ENCODE measurements around the gene APBA3.

Gene APBA3

DNA sequence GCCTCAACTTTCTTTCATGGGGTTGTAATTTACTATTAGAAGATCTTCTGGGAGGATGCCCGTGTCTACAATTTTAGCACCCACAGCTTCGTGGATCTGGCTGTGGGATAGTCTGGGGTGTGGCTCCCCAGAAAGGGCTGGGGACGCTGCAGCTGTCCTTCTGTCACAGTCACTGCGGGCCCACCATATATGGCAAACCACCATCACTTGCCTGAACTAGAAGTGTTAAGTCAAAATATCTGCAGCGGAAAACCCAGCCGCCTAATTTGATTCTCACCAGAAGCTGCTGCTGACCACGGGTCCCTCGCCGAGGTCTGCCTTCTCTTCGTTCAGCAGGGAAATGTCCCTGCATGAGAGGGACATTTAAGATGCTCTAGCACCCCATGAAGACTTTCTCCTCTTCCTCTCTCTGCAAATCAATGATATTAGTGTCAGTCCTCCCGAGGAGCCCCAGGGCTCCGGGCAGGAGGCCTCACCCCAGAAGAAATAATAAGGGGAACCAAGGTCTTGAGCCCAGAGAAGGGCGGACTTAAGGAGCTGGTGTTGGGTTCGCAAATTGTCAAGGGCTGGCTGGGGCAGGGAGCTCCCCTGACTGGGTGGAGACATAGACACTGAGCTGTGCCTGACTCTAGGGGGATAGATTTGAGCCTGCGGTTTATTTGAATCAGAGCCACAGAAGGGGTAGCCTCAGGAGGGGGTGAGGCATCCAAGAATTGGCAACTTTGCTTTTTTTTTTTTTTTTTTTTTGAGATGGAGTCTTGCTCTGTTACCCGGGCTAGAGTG is 27.7 kb upstream of the APBA3 start:
- no peak for DNase-seq (ENCODE audit: low spot score)

DNA sequence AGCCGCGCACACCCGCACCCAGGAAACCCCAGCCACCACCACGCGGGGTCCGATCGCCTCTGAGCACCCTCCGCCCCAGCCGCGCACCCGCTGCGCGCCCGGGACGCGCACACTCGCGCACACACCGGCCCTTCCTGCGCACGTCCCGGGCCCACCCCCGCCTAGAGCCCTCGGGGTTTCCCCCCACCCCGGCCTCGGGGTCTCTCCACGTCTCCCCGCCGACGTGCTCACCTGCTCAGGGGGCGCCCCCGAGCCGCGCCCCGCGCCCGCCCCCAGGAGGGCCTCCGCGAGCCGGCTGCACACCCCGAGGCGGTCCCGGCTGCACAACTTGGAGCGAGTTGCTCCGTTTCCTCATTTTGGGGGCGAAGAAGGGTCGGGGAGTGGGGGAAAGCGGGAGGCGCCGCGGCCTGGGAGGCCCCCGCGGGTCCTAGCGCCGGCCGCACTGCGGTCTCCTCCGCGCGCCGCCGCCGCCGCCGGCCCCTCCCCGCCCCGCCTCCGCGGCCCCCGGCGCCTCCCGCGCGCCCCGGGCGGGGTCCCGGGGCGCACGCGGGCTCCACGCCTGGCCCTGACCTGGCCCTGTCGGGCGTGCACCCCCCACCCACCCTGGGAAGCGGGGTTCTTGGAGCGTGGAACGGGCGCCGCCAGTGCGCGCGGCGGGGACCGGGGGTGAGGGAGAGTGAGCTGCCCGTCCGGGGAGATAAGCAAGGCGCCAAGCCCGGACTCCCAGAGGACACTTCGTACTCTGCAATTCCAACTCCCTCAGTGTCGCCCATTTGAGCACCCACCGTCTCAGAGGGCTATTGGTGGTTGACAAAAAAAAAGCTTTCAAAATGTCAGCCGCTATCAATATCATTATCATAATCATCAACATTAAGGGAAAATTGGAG is 24.7 kb upstream of the APBA3 start, which contains the start of gene MATK:
Gene MATK (minus strand): TSS at position 444 of the 887 bp plus-strand sequence. CDS start 1,246 bp downstream, outside the sequence.
- no peak for DNase-seq (ENCODE audit: low spot score)

DNA sequence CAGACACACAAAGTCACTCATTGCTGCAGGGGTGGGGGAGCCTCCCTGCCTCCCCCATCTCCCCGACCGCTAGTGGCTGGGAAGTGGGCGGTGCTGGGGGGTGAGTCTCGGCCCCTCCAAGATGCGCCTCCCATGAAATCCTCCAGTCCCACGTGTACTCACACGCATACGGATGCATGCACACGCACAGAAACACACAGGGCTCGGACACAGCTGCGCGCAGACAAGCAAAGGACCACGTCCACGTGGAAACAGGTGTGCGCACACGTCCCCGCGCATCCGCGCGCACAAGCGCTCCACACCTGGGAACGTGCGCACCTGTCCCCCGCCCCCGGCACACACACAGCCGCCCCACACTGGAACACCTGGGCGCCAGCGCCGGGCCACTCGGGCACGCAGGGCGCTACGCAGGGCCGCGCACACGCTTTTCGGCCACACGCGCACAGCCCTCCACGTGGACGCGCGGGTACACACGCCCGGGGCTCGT is 24.0 kb upstream of the APBA3 start:
- DNase-seq (ENCODE audit: low spot score) = no peak

DNA sequence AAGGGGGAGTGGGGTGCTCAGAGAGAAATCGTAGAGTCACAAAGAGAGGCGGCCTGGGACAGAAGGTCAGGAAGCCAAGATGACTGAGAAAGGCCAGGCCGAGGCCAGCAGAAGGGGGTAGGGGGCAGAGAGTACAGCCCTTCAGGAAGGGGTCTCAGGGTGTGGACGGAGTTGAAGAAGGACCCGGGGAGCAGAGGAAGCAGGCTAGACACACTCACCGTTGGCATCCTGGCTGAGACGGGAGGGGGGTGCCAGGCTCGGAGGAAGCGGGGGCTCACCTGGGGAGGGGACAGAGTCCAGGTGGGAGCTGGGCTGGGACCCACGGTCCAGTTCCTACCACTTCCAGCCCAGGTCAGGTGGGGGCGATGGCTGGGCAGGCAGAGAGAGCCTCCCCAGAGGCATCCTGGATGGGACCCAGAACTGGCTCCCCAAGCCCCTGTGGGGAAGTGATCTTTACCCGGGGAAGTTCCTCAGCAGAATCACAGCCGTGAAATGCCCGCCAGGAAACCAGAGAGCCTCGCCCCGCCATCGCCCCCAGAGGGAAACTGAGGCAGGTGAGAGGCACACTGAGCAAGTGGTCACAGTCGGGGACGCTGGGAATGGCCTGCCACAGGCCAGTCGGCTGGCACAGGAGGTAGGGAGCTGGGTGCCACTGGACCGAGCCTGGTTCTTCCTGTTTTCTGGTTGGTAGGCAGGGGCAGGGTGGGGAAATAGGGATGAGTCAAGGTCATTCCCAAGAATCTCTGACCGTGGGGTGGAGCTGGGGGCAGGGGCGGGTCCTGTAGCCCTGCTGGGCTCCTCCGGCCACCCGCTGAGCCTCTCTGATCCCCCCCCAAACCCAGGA is 23.3 kb upstream of the APBA3 start:
- DNase-seq (ENCODE audit: low spot score) = peak; percentile 36

DNA sequence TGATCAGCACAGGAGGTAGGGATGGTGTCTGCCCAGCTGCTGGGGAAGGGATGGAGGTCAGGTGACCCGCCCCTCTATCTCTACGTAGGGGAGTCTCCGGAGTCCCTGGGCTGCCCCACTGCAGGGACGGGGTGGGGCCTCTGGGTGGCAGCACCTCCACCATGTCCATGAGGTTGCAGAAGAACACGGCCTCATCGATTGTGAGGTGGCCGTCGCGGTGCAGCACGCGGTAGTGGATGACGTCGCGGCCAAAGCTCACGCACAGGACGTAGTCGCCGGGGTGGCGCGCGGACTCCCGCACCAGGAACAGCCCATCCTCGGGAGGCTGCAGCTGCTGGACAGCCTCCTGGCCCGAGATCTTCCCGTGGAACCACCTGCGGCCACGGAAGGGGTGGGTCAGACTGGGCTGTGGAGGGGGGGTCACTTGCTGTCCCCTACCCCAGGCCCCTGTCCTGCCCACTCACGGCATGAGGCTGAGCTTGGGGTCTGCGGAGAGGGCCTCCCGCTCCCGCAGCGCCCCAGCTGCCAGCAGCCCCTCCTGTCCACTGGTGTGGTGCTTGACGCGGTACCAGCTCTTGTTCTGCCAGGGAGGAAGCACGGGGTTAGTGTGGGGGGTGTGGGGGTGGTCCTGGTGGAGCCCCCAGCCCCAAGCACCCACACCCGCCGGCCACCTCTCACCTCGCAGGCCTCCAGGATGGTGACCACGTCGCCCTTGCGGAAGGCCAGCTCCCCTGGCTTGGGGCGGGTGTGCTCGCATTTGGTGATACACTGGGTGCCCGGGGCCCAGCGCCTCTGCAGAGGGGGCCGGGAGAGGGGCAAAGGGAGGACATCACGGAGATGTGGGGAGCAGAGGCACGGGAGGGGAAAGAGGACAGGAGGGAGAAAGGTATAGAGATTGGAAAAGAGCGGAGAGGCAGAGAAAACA is 22.4 kb upstream of the APBA3 start:
- DNase-seq (ENCODE audit: low spot score) = no peak

DNA sequence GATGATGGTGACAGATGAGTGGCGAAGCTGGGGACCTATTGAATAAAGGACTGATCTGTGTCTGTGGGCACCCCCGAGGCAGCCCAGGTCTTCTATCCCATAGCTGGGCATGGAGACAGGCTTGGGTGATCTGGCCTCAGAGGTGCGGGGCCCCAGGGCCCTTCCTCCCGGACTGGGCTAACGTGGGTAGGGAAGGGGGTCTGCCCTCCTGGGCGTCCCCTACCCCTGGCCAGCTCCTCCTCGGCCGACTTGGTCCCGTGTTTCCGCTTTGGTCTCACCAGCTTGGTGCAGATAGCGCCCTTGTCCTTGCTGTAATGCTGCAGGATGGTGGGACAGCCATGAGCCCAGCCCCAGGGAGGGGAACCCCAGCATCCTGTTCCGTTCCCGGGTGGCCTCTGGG is 21.4 kb upstream of the APBA3 start:
- DNase-seq (ENCODE audit: low spot score) = no peak

DNA sequence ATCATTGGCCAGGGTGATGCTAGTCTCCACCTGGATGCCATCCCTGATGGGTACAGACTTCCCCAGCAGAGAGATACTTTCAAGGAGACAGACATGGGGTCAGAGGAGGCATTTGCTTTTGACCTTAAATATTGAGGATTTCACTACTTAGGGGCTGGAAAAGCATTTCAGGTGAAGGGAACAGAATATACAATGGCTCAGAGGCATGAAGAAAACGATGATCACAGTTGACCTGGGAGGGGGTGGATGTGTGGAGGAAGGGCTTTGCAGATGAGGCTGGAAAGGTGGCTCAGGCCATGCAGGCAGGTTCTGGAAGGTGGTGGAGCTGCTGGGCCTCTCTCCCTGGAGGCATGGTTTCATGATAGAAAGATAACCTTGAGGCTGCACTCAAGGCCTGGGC is 20.8 kb upstream of the APBA3 start:
- DNase-seq (ENCODE audit: low spot score) = no peak

DNA sequence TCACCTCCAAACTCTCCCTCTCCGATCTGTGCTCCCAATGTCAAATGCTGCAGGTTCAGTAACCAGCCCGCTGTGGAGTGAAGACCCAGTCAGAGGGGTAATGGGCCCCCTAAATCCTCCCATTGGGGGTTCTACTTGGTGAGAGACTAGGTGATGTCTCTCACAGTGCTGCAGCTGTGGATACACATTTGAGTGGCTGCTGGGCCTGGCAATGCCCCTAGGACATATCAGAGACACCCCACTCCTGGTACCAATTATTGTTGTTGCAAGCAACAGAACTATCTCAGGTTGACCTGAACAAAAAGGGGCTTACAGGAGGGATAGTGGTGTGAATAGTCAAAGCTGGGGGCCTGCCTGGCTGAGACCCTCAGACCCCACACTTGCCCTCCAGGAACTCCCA is 20.1 kb upstream of the APBA3 start:
- no peak for DNase-seq (ENCODE audit: low spot score)

DNA sequence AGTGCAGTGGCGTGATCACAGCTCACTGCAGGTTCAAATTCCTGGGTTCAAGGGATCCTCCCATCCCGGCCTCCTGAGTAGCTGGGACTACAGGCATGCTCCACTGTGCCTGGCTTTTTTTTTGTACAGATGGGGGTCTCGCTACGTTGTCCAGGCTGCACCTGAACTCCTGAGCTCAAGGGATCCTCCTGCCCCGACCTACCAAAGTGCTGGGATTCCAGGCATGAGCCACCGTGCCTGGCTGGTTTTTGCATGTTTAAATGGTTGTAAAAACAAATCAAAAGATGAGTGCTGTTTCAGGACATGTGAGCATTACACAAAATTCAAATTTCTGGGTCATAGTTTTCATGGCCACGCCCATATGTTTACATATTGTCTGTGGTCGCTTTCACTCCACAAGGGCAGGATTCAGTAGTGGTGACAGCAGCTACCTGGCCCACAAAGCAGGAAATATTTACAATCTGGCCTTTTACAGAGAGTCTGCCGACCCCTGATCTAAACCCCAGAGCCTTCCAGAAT is 19.4 kb upstream of the APBA3 start:
- DNase-seq (ENCODE audit: low spot score) = peak; percentile 23

DNA sequence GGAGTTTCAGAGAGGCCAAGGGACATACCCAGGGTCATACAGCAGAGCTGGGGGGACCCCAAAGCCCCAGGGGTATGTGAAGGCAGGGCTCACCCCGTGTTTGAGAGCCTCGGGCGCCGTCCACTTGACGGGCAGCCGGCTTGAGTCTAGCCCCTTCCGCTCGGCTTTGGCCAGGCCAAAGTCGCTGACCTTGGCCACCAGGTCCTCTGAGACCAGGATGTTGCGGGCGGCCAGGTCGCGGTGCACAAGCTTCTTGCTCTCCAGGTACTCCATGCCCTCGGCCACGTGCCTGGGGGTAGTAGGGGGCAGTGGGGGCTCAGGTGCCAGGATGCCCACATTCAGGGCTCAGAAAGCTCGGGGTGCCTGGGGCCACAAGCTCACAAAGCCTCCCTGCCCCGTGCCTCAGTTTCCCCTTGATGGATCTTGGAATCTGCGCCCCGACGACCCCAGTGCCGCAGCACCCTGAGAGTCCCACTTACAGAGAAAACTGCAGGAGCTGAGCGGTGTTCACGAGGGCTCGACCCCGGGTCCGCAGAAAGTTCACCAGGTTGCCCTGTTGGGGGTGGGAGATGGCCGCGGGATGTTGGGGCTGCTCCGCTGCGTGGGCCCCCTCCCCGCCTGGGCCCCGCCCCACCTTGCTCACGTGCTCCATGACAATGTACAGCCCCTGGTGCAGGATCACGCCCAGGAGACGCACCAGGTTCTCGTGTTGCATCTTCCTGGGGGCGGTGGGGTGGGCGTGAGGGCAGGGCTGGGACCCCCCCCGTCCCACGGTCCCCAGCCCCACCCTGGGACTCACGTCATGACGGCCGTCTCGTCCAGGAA is 17.6 kb upstream of the APBA3 start:
- DNase-seq (ENCODE audit: low spot score) = no peak

DNA sequence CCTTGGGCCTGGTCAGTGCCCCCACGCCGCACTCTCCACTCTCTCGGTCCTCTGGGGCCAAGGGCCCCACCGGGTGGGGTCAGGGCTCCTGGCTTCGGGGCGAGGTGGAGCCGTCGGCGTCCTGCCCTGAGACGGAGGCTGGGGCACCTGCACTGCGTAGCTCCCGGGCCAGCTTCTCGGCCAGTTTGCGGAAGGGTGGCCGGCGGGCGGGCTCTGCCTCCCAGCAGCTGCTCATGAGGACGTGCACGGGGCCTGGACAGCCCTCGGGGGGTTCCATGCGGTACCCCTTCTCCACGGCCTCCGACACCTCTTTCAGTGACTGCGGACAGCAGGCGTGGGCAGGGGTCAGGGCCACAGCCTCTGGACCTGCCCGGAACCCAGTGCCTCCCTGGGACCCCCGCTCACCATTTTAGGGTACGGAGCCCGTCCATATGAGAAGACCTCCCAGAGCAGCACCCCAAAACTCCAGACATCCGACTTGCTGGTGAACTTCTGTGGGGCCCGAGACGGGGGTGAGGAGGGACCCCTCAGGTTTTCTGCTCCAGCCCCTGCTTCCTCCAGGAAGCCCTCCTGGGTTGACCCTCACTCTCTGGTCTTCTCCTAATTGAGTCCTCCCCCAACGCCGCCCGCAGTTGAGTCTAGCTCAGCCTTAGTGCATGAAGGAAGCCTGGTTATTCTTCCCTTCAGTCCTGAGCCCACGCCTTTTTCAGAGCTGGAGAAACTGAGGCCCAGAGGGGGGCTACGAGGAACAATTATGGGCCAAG is 16.8 kb upstream of the APBA3 start:
- no peak for DNase-seq (ENCODE audit: low spot score)

DNA sequence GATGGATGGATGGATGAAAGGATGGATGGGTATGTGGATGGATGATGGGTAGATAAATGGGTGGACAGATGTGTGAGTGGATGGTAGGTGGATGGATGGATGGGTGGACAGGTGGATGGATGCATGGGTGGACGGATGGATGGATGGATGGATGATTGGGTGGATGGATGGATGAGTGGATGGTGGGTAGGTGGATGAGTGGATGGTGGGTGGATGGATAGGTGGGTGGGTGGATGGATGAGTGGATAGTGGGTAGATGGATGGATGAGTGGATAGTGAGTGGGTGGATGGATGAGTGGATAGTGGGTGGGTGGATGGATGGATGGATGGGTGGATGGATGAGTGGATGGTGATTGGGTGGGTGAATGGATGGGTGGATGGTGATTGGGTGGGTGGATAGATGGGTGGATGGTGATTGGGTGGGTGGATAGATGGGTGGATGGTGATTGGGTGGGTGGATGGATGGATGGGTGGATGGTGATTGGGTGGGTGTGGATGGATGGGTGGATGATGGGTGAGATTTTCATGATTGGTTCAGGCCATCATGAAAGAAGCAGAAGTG is 15.1 kb upstream of the APBA3 start:
- no peak for DNase-seq (ENCODE audit: low spot score)

DNA sequence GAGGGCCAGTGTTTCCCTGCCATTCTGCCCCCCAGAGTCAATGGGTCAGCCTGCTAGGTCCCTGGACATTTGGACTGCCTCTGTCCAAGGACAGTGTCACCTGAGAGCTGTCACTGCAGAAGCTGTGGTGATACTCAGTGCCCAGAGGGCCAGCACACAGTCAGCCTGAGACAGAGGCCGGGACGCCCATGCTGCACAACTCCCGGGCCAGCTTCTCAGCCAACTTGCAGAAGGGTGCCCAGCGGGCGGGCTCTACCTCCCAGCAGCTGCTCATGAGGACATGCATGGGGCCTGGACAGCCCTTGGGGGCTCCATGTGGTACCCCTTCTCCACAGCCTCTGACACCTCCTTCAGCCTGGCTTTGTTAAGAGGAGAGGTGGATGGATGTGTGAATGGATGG is 14.3 kb upstream of the APBA3 start:
- DNase-seq (ENCODE audit: low spot score) = no peak

DNA sequence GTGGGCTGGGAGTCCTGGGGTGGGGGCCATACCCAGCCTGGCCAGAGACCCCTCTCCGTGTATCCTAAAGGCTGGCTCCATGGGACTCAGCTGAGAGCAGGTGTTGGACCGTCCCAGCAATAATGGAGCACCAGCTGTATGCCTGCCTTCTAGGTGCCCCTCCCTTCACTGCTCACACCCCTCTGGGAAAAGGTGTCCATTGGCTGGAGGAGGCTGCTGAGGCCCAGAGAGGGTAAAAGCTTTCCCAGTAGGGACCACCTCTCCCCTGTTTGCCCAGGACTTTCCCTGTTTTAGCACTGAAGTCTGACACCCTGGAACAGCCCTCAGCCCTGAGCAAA is 13.9 kb upstream of the APBA3 start:
- DNase-seq (ENCODE audit: low spot score) = no peak

DNA sequence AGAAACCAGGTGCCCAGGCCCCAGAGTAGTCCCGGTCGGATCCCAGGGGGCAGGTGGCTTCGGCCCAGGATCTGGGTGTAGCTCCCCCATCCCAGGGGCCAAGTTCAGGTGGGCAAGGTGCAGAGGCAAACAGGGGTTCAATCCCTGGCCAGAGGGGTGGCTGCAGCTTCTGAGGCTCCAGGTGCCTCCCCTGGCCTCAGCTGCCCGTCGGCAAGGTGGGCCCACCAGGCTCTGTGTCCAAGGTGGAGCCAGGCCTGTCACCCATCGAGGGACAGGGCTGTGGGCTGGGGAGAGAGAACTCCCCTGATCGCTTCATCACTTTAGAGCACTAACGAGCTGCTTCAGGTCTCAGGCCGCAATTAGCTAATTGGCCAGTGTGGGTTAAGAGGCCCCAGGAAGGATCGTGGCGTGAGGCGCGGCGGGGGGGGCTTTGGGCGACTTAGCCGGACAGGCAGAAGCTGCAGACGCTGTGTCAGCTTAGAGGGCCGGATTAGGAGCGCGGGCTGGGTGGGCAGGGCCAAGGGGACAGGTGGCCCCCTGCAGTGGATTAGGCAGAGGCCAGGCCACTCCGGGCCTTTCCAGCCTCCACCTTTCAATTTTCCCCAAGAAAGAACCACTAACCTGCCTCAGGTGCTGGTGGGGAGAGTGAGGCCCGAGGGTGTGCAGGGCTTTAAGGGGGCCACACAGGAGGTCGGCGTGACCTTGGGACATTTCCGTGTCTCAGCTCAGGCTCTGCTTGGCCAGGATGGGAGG is 13.3 kb upstream of the APBA3 start:
- DNase-seq (ENCODE audit: low spot score) = no peak

DNA sequence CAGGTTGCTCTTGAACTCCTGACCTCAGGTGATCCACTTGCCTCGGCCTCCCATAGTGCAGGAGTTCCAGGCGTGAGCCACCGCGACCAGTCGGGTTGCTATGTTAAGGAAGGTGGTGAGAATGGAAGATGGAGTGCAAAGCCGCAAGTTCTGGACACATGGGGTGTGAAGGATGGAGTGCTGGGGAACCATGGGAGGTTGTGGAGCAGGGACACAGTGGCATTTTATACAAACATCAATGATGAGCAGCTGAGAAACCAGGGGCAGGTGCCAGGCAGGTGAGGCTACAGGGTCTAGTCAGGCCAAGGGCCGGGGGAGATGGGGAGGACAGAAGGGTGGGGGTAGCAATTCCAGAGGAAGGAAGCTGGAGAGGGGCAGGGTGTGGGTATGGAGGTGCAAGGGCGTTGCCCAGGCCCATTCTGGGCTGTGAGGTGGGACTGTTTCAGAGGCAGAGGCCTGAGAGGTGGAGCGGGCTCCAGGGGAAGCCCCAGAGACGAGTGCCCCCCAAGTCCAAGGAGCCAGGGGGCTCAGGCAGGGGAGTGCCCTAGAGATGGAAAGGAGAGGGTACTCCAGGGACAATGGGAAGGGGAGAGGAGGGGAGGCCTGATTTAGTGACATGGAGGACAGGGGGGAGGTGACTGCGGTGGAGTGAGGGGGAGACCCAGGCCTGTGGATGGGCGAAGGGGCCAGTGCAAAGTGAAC is 12.5 kb upstream of the APBA3 start:
- no peak for DNase-seq (ENCODE audit: low spot score)

DNA sequence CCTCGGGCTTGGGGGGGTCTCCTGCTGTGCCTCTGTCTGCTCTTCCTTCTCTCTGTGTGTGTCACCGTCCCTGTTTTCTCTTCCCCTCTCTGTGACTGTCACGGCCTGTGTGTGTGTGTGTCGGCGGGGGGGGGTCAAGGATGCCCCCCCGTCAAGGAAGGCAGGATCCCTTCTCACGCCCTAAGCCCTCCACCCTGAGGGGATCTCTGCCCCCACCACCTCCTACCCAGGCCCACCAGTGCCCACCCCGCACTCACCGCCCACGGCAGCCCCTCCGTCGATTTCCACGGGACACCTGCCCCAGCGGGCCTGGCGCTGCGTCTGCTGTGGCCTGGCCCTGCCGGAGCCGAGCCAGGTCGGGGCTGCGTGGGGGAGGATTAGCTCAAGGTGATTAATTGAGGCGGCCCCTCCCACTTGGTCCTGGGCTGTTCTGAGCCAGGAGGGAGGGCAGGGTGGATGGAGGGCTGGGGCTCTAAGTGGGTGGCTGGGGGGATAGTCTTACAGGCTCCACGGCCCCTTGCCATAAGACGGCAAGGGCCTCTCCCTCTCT is 10.5 kb upstream of the APBA3 start, which contains the start of gene RAX2:
Gene RAX2 (minus strand): TSS at position 323 of the 550 bp plus-strand sequence. CDS start 486 bp downstream, outside the sequence.
- DNase-seq (ENCODE audit: low spot score) = no peak

All from RKO (cell line).